Peyer's patch (tissue), 4 donors: ENCODE results near the gene MMP28.

Experiments
- CTCF ChIP-seq, 6 experiments: fragments of 450-650 bp in 4 of 6; fragments of 200-600 bp in 2 of 6; sonication (generic) in 1 of 6; IDR thresholded peaks; one replicate each; pipeline ENCODE4 v1.5.1; 2017 to 2019; ENCODE audit warnings: antibody characterized with exemption in 6 of 6, mild to moderate bottlenecking in 3 of 6, moderate library complexity in 1 of 6
- POLR2A ChIP-seq, 2 donors: fragments of 450-650 bp; IDR thresholded peaks; one replicate each; pipeline ENCODE4 v1.5.1; 2017; ENCODE audit warnings: antibody characterized with exemption in 2 of 2, mild to moderate bottlenecking in 2 of 2, moderate library complexity in 2 of 2

- no peak for TF ChIP-seq CTCF (IDR thresholded peaks at IDR 0.05)
- TF ChIP-seq POLR2A (IDR thresholded peaks at IDR 0.05) = no peak
These were observed 56.8 kb downstream of the MMP28 start for GRCh38 chr17:35738519-35739133.
